GM19463 (cell line): Measurements from ENCODE around the gene NUDT17.
"Not testable (repeated sequence)": the region's sequence is repeated elsewhere in the genome, so short reads cannot be mapped to it uniquely, and the experiment has no call there.

Experiments used
- ATAC-seq: cut with Tn5 transposase; IDR thresholded peaks from one replicate; pipeline ENCODE4 v1.9.1; 2021; ENCODE audit warnings: mild to moderate bottlenecking, moderate library complexity; ENCODE audit not compliant: unreplicated experiment

Gene NUDT17

GRCh38 chr1:145845514-145846161 lies at the start of gene NUDT17:
Gene NUDT17 (plus strand): TSS chr1:145845630. CDS start chr1:145845641, 11 bp downstream.
- peak; percentile 70 for ATAC-seq

GRCh38 chr1:145796753-145797152 lies 48.7 kb upstream of the NUDT17 start:
- no peak for ATAC-seq

- no peak for ATAC-seq
Observed at GRCh38 chr1:145799806-145800205, 45.6 kb upstream of the NUDT17 start.

- no peak for ATAC-seq
Observed at GRCh38 chr1:145804235-145805045, 41.0 kb upstream of the NUDT17 start.

GRCh38 chr1:145805057-145805456 lies 40.4 kb upstream of the NUDT17 start:
- ATAC-seq, result no peak

GRCh38 chr1:145806408-145806807 lies 39.0 kb upstream of the NUDT17 start:
- ATAC-seq, result no peak

GRCh38 chr1:145806844-145807243 lies 38.6 kb upstream of the NUDT17 start:
- no peak for ATAC-seq

GRCh38 chr1:145812977-145813810 lies 32.2 kb upstream of the NUDT17 start:
- not testable (repeated sequence) for ATAC-seq

GRCh38 chr1:145818095-145818494 lies 27.3 kb upstream of the NUDT17 start:
- not testable (repeated sequence) for ATAC-seq

GRCh38 chr1:145822779-145823331 lies 22.6 kb upstream of the NUDT17 start:
- not testable (repeated sequence) for ATAC-seq

GRCh38 chr1:145823565-145824498 lies 21.6 kb upstream of the NUDT17 start, which contains the start of the genes POLR3C and RNF115:
Gene POLR3C (plus strand): TSS chr1:145824200. CDS start chr1:145825777, 1,577 bp downstream.
Gene RNF115 (minus strand): TSS chr1:145824095. CDS start chr1:145823873, 222 bp downstream.
- ATAC-seq, result peak; percentile 87

- no peak for ATAC-seq
Observed at GRCh38 chr1:145824499-145824842, 21.0 kb upstream of the NUDT17 start.

GRCh38 chr1:145826030-145826429 lies 19.4 kb upstream of the NUDT17 start:
- ATAC-seq, result no peak

GRCh38 chr1:145827966-145828365 lies 17.5 kb upstream of the NUDT17 start:
- ATAC-seq, result no peak

GRCh38 chr1:145828367-145829026 lies 16.9 kb upstream of the NUDT17 start:
- ATAC-seq, result no peak

GRCh38 chr1:145830810-145831209 lies 14.6 kb upstream of the NUDT17 start:
- not testable (repeated sequence) for ATAC-seq

GRCh38 chr1:145837656-145838055 lies 7.8 kb upstream of the NUDT17 start:
- no peak for ATAC-seq

- no peak for ATAC-seq
Observed at GRCh38 chr1:145843031-145843430, 2.4 kb upstream of the NUDT17 start.

- ATAC-seq, result peak; percentile 70
Observed at GRCh38 chr1:145845144-145845513, 301 bp upstream of the NUDT17 start.
